ENCODE data around the gene PRMT9. TPM values are rescaled to one million over a fixed set of nuclear protein-coding genes. Genes with fewer than 3 reads are reported as not detected.
A peak's percentile ranks its signal among the peaks of the same experiment; 100 is the strongest.

The PRMT9 gene
- total and polyA plus RNA-seq, 2 of the 13 experiments (the other 11 are each of a cell fraction or from before 2014, with no cell fraction given), result 4.0 to 9.7 TPM

DNA sequence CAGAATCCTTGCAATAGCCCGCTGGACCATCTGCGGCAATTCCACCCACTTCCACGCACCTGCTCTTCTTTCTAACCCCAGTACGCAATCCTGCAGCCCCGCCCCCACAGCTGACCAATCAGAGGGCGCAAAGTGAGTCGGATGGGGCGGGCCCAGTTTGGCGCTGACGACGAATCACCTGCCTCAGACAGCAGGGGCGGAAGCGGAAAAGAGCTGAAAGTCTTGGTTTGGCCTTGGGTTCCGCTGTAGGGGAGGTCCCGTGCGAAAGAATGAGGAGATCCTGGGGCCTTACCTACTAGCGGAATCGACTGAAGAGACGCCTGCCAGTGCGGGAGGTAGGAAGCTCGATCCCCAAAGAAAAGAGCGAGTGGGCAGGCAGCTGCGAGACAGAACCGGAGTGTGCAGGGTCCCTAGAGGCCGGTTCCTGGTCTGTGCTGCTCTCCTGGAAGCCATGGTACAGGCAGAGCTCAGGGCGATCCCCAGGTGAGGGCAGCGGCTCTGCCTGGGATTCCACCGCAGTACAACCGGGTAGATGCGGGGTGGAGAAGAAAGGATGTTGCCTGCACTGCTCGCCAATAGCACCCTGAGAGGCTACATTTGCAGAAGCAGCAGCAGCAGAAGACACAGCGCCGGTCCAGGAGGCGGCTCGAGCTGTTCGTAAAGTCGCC is 66.7 kb downstream of the PRMT9 start, which contains the start of gene TMEM184C (continued):
- TF ChIP-seq, protein P1, sequence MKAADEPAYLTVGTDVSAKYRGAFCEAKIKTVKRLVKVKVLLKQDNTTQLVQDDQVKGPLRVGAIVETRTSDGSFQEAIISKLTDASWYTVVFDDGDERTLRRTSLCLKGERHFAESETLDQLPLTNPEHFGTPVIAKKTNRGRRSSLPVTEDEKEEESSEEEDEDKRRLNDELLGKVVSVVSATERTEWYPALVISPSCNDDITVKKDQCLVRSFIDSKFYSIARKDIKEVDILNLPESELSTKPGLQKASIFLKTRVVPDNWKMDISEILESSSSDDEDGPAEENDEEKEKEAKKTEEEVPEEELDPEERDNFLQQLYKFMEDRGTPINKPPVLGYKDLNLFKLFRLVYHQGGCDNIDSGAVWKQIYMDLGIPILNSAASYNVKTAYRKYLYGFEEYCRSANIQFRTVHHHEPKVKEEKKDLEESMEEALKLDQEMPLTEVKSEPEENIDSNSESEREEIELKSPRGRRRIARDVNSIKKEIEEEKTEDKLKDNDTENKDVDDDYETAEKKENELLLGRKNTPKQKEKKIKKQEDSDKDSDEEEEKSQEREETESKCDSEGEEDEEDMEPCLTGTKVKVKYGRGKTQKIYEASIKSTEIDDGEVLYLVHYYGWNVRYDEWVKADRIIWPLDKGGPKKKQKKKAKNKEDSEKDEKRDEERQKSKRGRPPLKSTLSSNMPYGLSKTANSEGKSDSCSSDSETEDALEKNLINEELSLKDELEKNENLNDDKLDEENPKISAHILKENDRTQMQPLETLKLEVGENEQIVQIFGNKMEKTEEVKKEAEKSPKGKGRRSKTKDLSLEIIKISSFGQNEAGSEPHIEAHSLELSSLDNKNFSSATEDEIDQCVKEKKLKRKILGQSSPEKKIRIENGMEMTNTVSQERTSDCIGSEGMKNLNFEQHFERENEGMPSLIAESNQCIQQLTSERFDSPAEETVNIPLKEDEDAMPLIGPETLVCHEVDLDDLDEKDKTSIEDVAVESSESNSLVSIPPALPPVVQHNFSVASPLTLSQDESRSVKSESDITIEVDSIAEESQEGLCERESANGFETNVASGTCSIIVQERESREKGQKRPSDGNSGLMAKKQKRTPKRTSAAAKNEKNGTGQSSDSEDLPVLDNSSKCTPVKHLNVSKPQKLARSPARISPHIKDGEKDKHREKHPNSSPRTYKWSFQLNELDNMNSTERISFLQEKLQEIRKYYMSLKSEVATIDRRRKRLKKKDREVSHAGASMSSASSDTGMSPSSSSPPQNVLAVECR (CRISPR knock-in tag; IDR thresholded peaks at IDR 0.05; ENCODE audit: borderline replicate concordance), result peak; percentile 95
- TF ChIP-seq TGIF2 (CRISPR knock-in tag; IDR thresholded peaks at IDR 0.05), result peak; percentile 28; the same call in 1 of the 2 replicates
- TF ChIP-seq IKZF4 (CRISPR knock-in tag; IDR thresholded peaks at IDR 0.05; ENCODE audit: borderline replicate concordance, low read depth, not compliant biosample characterization), result peak; percentile 31
- no peak for TF ChIP-seq FOXO1 (CRISPR knock-in tag; IDR thresholded peaks at IDR 0.05)
- no peak for TF ChIP-seq NR2F2 (IDR thresholded peaks at IDR 0.05; ENCODE audit: borderline replicate concordance, low read depth)
- TF ChIP-seq ZNF441 (CRISPR knock-in tag; IDR thresholded peaks at IDR 0.05; ENCODE audit: borderline replicate concordance), result 0 out of 2 replicates have a peak, but pooled peaks have one; percentile 16
- no peak for TF ChIP-seq ZNF883 (CRISPR knock-in tag; IDR thresholded peaks at IDR 0.05; ENCODE audit: not compliant biosample characterization)
- TF ChIP-seq ZNF746 (CRISPR knock-in tag; IDR thresholded peaks at IDR 0.05), result 0 out of 2 replicates have a peak, but pooled peaks have one; percentile 23
- TF ChIP-seq, protein P2, sequence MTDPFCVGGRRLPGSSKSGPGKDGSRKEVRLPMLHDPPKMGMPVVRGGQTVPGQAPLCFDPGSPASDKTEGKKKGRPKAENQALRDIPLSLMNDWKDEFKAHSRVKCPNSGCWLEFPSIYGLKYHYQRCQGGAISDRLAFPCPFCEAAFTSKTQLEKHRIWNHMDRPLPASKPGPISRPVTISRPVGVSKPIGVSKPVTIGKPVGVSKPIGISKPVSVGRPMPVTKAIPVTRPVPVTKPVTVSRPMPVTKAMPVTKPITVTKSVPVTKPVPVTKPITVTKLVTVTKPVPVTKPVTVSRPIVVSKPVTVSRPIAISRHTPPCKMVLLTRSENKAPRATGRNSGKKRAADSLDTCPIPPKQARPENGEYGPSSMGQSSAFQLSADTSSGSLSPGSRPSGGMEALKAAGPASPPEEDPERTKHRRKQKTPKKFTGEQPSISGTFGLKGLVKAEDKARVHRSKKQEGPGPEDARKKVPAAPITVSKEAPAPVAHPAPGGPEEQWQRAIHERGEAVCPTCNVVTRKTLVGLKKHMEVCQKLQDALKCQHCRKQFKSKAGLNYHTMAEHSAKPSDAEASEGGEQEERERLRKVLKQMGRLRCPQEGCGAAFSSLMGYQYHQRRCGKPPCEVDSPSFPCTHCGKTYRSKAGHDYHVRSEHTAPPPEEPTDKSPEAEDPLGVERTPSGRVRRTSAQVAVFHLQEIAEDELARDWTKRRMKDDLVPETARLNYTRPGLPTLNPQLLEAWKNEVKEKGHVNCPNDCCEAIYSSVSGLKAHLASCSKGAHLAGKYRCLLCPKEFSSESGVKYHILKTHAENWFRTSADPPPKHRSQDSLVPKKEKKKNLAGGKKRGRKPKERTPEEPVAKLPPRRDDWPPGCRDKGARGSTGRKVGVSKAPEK (CRISPR knock-in tag; IDR thresholded peaks at IDR 0.05; ENCODE audit: borderline replicate concordance), result 0 out of 2 replicates have a peak, but pooled peaks have one; percentile 74
- no peak for TF ChIP-seq ZNF749 (CRISPR knock-in tag; IDR thresholded peaks at IDR 0.05; ENCODE audit: borderline replicate concordance)
- no peak for TF ChIP-seq ZBTB8A (CRISPR knock-in tag; IDR thresholded peaks at IDR 0.05; ENCODE audit: borderline replicate concordance, low read depth)
- TF ChIP-seq, protein P3, sequence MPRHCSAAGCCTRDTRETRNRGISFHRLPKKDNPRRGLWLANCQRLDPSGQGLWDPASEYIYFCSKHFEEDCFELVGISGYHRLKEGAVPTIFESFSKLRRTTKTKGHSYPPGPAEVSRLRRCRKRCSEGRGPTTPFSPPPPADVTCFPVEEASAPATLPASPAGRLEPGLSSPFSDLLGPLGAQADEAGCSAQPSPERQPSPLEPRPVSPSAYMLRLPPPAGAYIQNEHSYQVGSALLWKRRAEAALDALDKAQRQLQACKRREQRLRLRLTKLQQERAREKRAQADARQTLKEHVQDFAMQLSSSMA (CRISPR knock-in tag; IDR thresholded peaks at IDR 0.05), result 0 out of 2 replicates have a peak, but pooled peaks have one; percentile 51
- TF ChIP-seq SMAD3 (CRISPR knock-in tag; IDR thresholded peaks at IDR 0.05), result no peak
- peak; percentile 70; the same call in 1 of the 2 replicates for TF ChIP-seq SRF (IDR thresholded peaks at IDR 0.05; ENCODE audit: low read depth, low read length)
- TF ChIP-seq ZNF44 (CRISPR knock-in tag; IDR thresholded peaks at IDR 0.05), result no peak
- TF ChIP-seq ATRX (CRISPR knock-in tag; IDR thresholded peaks at IDR 0.05; ENCODE audit: borderline replicate concordance), result no peak
- peak; percentile 55; the same call in 1 of the 2 replicates for TF ChIP-seq SP4 (CRISPR knock-in tag; IDR thresholded peaks at IDR 0.05)
- TF ChIP-seq HOXA7 (CRISPR knock-in tag; IDR thresholded peaks at IDR 0.05), result no peak
- no peak for TF ChIP-seq TBL1XR1 (IDR thresholded peaks at IDR 0.05; ENCODE audit: borderline replicate concordance, low read length, partially characterized antibody)
- TF ChIP-seq ZNF484 (CRISPR knock-in tag; IDR thresholded peaks at IDR 0.05; ENCODE audit: borderline replicate concordance, low read depth), result no peak
- TF ChIP-seq ZNF878 (CRISPR knock-in tag; IDR thresholded peaks at IDR 0.05), result no peak; the same call in 1 of the 2 replicates

Measured in HepG2 (cell line).